Retina (tissue), 1 donor: ENCODE results near the gene ZNF569.
"Not testable (repeated sequence)": the region's sequence is repeated elsewhere in the genome, so short reads cannot be mapped to it uniquely, and the experiment has no call there.

Experiments
- DNase-seq: peaks from one replicate; pipeline ENCODE4 v3.0.0-alpha.2; 2016

The ZNF569 gene

GRCh38 chr19:37391399-37391798 is 75.8 kb downstream of the ZNF569 start:
- DNase-seq = not testable (repeated sequence)

- DNase-seq = no peak
Observed at GRCh38 chr19:37389234-37389633, 78.0 kb downstream of the ZNF569 start.

DNA sequence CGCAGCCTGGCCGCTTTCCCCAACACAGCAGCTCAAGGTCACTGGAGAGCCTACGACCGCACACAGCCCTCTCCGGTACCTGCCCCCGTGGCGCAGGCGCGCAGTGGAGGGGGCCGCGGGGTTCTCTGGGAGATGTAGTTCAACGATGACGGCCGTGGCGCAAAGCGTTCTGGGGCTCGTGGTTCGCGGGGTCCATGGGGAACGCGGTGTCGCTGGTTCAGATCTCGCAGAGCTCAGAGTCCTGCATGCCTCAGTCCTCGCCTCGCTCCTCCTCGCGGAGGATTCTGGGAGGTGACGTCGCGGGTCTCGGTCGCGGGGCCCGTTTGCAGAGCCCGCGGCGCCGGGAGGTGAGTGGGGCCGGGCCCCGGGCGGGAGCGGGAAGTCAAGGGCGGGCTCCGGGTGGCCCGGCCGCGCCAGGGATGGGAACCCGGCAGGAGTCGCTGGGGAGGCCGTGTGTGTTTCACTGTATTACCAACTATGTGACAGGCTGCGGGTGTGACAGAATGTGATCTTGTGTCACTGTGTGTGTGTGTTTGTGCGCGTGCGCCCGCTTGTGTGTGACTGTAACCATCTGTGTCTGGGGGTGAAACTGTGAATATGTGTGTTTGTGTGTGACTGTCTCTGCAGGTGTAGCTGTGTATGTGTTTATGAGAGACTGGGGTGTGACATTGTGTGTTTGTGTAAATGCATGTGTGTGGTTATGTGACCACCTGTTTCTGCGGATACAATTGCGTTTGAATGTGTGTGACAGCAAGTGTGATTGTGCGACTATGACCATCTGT is 96.2 kb downstream of the ZNF569 start, which contains the start of gene ZNF527:
Gene ZNF527, plus strand, starts transcription at position 220 of the 782 bp plus-strand sequence. CDS start 3,100 bp downstream, outside the sequence.
- DNase-seq = peak; percentile 98

- DNase-seq = not testable (repeated sequence)
Observed at GRCh38 chr19:37370386-37370879, 96.8 kb downstream of the ZNF569 start.

DNA sequence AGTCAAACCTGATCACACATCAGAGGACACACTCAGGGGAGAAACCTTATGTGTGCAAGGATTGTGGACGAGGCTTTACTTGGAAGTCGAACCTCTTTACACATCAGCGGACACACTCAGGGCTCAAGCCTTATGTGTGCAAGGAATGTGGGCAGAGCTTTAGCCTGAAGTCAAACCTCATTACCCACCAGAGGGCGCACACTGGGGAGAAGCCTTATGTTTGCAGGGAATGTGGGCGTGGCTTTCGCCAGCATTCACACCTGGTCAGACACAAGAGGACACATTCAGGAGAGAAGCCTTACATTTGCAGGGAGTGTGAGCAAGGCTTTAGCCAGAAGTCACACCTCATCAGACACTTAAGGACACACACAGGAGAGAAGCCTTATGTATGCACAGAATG is 104.5 kb downstream of the ZNF569 start:
- no peak for DNase-seq

DNA sequence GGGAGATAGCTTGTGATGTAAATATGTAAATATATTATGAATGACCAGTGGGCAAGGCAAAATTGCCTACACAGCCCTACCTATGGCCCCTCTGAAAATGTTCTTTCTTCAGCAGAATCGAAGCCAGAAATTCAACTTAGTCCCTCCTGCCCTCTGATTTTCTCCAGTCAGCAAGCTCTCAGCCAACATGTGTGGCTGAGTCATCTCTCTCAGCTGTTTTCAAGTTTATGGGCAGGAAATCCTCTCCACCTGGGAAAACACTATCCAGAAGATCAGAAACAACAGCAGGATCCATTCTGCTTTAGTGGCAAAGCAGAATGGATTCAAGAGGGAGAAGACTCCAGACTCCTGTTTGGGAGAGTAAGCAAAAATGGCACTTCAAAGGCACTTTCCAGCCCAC is 105.2 kb downstream of the ZNF569 start:
- DNase-seq = no peak
